NB4 (cell line): ENCODE measurements around the gene ARHGAP28.

Experiments
- DNase-seq: peaks from one replicate; pipeline ENCODE4 v3.0.0; 2010; ENCODE audit warnings: low read depth
- H3K4me3 ChIP-seq: one replicate; pipeline ENCODE4 v1.5.1; 2011; ENCODE audit warnings: mild to moderate bottlenecking, low read depth, low read length, moderate library complexity
- MAX ChIP-seq: IDR thresholded peaks from 2 replicates; pipeline ENCODE4 v1.6.1; 2011; ENCODE audit warnings: low read depth, low read length
- MYC ChIP-seq: IDR thresholded peaks from 2 replicates; pipeline ENCODE4 v1.6.1; 2011; ENCODE audit warnings: low read depth, low read length
- POLR2A ChIP-seq: IDR thresholded peaks from 2 replicates; pipeline ENCODE4 v1.6.1; 2011; ENCODE audit warnings: mild to moderate bottlenecking; ENCODE audit not compliant: insufficient read length; ENCODE audit errors: extremely low read depth
- TF ChIP-seq, protein P1 (sequence below): IDR thresholded peaks from one replicate; pipeline ENCODE4 v1.5.1; 2012; ENCODE audit warnings: low read depth, low read length

The ARHGAP28 gene

GRCh38 chr18:6877288-6877687, 147.8 kb downstream of the ARHGAP28 start:
- DNase-seq = no peak
- TF ChIP-seq MAX (no peak), POLR2A (no peak), MYC (no peak)
- TF ChIP-seq, protein P1, sequence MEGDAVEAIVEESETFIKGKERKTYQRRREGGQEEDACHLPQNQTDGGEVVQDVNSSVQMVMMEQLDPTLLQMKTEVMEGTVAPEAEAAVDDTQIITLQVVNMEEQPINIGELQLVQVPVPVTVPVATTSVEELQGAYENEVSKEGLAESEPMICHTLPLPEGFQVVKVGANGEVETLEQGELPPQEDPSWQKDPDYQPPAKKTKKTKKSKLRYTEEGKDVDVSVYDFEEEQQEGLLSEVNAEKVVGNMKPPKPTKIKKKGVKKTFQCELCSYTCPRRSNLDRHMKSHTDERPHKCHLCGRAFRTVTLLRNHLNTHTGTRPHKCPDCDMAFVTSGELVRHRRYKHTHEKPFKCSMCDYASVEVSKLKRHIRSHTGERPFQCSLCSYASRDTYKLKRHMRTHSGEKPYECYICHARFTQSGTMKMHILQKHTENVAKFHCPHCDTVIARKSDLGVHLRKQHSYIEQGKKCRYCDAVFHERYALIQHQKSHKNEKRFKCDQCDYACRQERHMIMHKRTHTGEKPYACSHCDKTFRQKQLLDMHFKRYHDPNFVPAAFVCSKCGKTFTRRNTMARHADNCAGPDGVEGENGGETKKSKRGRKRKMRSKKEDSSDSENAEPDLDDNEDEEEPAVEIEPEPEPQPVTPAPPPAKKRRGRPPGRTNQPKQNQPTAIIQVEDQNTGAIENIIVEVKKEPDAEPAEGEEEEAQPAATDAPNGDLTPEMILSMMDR = no peak
- no peak overlapping the region for H3K4me3 ChIP-seq

- TF ChIP-seq POLR2A = no peak
- TF ChIP-seq MYC = no peak
- TF ChIP-seq MAX = no peak
- no peak overlapping the region for H3K4me3 ChIP-seq
- DNase-seq = no peak
Measured at GRCh38 chr18:6878556-6879297, 149.2 kb downstream of the ARHGAP28 start.

- DNase-seq = no peak
- TF ChIP-seq POLR2A = no peak
- no peak for TF ChIP-seq MAX
- TF ChIP-seq, protein P1 = no peak
- TF ChIP-seq MYC = no peak
- no peak overlapping the region for H3K4me3 ChIP-seq
Measured at GRCh38 chr18:6879508-6880195, 150.1 kb downstream of the ARHGAP28 start.

DNA sequence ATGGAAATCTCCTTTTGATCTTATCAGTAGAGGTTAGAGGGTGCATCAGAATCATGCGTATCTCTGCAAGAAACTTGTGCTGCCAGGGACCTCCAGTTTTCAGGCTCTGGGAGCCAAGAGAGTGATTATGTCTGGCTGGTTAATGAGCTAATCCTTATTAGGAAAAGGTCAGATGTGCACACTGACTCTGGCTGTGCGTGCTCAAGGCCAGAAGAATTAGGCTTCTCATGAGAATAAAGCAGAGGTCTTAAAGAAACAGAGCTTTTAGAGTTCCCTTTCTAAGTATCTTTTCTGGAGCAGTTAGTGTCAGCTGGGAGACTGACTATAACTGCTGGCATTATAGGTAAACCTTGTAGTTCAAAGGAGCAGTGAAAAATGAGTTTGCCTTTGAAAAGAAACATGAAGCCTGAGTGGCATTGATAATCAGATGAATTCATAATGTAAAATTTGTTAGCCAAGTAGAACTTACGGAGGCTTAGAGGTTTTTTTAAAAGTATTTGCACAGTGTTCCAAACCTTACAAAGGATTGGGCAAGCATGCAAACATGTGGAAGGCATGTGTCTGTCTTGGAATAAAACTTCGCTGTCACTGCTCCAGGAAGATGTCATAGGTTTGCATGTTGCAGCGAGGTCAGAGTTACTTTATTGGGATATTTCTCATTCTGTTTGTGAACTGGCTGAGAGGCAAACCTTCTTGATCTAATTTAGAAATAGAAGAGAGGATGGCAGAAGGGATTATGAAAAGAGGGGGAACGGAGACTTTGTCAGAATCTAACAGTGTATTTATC, 151.7 kb downstream of the ARHGAP28 start:
- DNase-seq = no peak
- TF ChIP-seq, protein P1 = no peak
- TF ChIP-seq MAX = no peak
- no peak for TF ChIP-seq MYC
- TF ChIP-seq POLR2A = no peak

DNA sequence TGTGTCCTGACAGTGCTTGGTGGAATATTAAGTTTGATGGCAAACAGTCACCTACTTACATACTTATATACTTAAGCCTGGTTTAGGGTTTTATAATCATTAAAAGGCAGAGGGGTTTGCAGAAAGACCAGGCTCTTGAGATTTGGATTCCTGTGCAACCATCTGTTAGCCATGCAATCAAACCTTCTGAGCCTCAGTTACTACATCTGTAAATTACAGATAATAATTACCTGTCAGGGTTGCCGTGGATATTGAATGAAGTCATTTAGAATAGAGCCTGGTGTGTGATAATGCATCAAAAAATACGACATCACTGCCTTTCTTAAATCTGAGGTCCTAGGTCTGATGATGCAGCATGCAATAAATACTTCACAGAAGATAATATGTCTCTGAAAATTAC, 152.9 kb downstream of the ARHGAP28 start:
- TF ChIP-seq MYC = no peak
- no peak for TF ChIP-seq POLR2A
- TF ChIP-seq, protein P1 = no peak
- no peak overlapping the region for H3K4me3 ChIP-seq
- no peak for DNase-seq

More for the DNA sequence above, 151.7 kb downstream of the ARHGAP28 start:
- no peak overlapping the region for H3K4me3 ChIP-seq
